Measurements from ENCODE around the gene RALGDS. TPM values are rescaled to one million over a fixed set of nuclear protein-coding genes. Genes with fewer than 3 reads are reported as not detected.

Gene RALGDS
- total RNA-seq, 2 experiments from 2014 or later, result 29.5 to 32.5 TPM

DNA sequence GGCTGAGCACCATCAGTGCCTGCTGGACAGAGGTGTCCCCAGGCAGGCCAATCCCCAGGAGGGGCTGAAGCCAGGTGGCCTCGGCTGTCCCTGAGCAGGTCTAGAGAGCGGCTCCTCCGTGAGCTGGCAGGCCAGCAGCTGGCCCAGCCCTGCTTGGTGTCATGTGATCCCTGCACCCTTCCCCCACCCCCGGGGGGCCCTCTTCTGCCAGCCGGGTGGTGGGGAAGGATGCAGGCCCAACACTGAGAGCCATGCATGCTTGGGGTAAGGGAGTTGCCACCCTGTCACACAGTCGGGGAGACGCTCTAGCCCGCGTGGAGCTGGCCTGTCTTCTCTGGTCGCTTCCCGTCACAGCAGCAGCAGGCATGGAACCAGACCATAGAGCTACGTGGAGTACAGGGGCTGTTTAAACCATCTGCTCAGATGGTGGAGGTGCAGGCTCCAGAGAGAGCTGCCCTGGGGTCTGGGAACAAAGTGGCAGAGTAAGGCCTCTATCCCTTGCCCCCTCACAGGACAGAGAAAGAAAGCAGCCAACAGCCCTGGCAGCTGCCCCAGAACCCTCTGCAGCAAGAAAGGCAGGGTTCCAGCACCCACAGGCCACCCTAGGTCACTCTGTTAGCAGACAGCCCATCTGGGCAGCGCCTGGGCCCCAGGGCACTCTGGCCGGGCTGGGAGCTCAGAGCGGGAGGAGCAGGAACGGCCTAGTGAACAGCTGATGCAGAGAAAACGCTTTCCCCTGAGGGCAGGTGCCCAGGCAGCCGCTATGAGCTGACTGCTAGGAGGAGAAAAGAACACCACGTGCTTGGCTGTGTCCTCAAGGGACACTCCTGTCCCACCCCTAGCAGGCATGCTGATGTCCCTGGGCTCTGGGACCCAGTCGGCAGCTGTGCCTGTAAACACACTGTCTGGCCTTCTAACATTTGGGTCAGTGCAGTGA, 6.8 kb downstream of the RALGDS start:
- Mint-ChIP-seq H3K36me3 (ENCODE audit: low read depth) (peaks cover 10% of the 10 kb centered on the region), H3K4me3 (no peak overlapping the region), H3K27me3 (ENCODE audit: low read depth) (no peaks in the 10 kb centered on the region), H3K4me1 (ENCODE audit: low read depth) (peaks cover 59% of the 10 kb centered on the region), H3K27ac (peak overlapping the region; percentile 78), H3K9me3 (no peaks in the 10 kb centered on the region)
- CTCF ChIA-PET, result interaction anchor here (1.1 to 7.2 kb wide), 3 partner anchors 17 to 31 kb away, joined by 3 to 85 read pairs (median 3); no protein-coding TSS in a partner anchor
- no peak for DNase-seq
- intact Hi-C loops (cut with micrococcal nuclease), result no loop called here

GRCh38 chr9:133113163-133113948, 7.7 kb downstream of the RALGDS start:
- H3K36me3 Mint-ChIP-seq (ENCODE audit: low read depth), result peaks cover 8% of the 10 kb centered on the region
- H3K27ac Mint-ChIP-seq, result peak overlapping the region; percentile 78
- intact Hi-C loops (cut with micrococcal nuclease), result no loop called here
- CTCF ChIA-PET, result interaction anchor here (0.6 to 7.2 kb wide), 2 partner anchors 11 to 32 kb away, joined by 3 to 85 read pairs; no protein-coding TSS in a partner anchor
- H3K4me1 Mint-ChIP-seq (ENCODE audit: low read depth), result peaks cover 54% of the 10 kb centered on the region
- H3K9me3 Mint-ChIP-seq, result no peaks in the 10 kb centered on the region
- H3K4me3 Mint-ChIP-seq, result no peak overlapping the region
- no peaks in the 10 kb centered on the region for H3K27me3 Mint-ChIP-seq (ENCODE audit: low read depth)
- DNase-seq, result peak; percentile 55

GRCh38 chr9:133112663-133113026, 8.4 kb downstream of the RALGDS start:
- DNase-seq, result peak; percentile 31
- CTCF ChIA-PET, result no interaction called here
- no peaks in the 10 kb centered on the region for H3K9me3 Mint-ChIP-seq
- intact Hi-C loops (cut with micrococcal nuclease), result no loop called here
- no peak overlapping the region for H3K4me3 Mint-ChIP-seq
- peaks cover 48% of the 10 kb centered on the region for H3K4me1 Mint-ChIP-seq (ENCODE audit: low read depth)
- peaks cover 10% of the 10 kb centered on the region for H3K36me3 Mint-ChIP-seq (ENCODE audit: low read depth)
- H3K27me3 Mint-ChIP-seq (ENCODE audit: low read depth), result no peaks in the 10 kb centered on the region
- peak overlapping the region; percentile 78 for H3K27ac Mint-ChIP-seq

DNA sequence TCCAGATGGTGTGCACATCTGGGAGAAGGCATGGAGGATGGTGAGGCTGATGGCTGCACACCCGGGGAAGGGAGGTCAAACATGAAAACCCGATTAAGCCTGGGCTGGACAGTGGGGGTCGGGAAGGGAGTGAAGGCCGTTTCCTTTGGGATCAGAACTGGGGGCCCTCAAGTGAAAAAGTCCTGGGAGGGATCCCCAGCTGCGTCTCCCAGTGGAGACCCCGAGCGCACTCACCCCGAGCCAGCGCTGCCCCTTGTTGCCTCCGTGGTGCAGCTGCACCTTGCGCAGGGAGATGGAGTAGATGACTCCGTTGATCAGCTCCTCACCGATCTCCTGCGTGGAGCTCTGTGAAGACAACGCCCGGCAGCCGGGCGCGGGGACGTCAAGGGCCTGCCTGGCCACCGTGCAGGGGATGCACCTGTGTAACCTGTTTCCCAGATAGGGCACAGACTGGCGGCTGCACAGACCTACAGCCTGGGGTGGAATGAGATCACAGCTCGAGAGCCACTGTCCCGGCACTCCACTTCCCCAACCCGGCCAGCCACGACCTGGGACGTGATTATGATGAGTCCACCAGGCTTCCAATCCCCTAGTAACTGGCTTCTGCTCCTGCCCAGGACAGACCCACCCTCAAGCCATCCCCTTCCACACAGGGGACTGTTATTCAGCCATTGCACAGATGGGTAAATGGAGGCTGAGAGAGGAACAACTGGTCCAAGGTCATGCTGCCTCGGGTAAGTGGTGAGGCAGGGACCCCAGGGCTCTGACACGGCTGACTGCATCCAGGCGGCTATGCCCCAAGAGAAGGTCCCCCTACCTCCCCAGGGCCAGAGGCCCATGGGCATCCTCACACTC, 9.0 kb downstream of the RALGDS start:
- no peak for DNase-seq
- H3K27me3 Mint-ChIP-seq (ENCODE audit: low read depth), result no peaks in the 10 kb centered on the region
- H3K36me3 Mint-ChIP-seq (ENCODE audit: low read depth), result peaks cover 10% of the 10 kb centered on the region
- no peak overlapping the region for H3K27ac Mint-ChIP-seq
- peaks cover 44% of the 10 kb centered on the region for H3K4me1 Mint-ChIP-seq (ENCODE audit: low read depth)
- intact Hi-C loops (cut with micrococcal nuclease), result no loop called here
- CTCF ChIA-PET, result interaction anchor here (3.2 kb wide), 1 partner anchor 32 kb away, joined by 11 read pairs; no protein-coding TSS in a partner anchor
- H3K9me3 Mint-ChIP-seq, result no peaks in the 10 kb centered on the region
- H3K4me3 Mint-ChIP-seq, result no peak overlapping the region

DNA sequence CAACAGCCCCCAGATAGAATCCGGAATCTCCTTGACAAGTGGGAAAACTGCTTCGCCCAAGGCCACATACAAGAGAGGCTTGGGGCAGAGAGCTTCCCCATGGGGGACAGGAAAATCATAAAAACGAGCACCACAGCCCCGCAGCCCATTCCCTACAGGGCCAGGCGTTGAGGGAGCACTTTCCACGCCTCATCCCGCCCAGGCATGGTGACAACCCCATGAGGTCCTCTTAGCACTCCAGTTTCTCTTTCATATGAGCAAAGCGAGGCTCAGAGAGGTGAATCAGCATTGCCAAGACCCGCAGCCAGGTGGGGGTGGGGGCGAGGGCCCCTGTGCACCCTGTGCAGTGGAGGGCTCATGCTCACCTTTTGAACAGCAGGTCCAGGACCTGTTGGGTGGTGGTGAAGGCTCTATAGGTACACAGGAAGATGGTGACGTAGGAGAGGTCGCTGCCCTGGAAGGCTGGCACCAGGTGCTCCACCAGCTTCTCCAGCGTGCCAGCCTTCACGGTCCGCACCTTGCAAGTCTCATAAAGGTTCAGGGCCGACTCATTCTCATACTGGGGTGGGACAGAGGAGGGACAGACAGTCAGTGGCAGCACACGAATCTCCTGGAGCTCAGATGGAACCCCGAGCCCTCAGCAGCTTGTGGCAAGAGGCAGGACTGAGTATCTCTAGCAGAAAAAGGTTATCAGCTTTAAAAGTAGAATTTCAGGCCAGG, 10.9 kb downstream of the RALGDS start:
- intact Hi-C loops (cut with micrococcal nuclease), result no loop called here
- Mint-ChIP-seq H3K4me1 (ENCODE audit: low read depth) (peaks cover 31% of the 10 kb centered on the region), H3K4me3 (no peak overlapping the region), H3K27me3 (ENCODE audit: low read depth) (no peaks in the 10 kb centered on the region), H3K9me3 (no peaks in the 10 kb centered on the region), H3K27ac (no peak overlapping the region), H3K36me3 (ENCODE audit: low read depth) (peaks cover 15% of the 10 kb centered on the region)
- DNase-seq, result no peak
- CTCF ChIA-PET, result interaction anchor here (0.7 to 3.2 kb wide), 3 partner anchors 9 to 49 kb away, joined by 3 to 11 read pairs (median 3); no protein-coding TSS in a partner anchor

- intact Hi-C loops (cut with micrococcal nuclease), result no loop called here
- CTCF ChIA-PET, result interaction anchor here (0.7 to 3.2 kb wide), 3 partner anchors 35 to 87 kb away, joined by 3 to 11 read pairs (median 10); no protein-coding TSS in a partner anchor
- peaks cover 18% of the 10 kb centered on the region for H3K36me3 Mint-ChIP-seq (ENCODE audit: low read depth)
- H3K27ac Mint-ChIP-seq, result no peak overlapping the region
- peaks cover 21% of the 10 kb centered on the region for H3K4me1 Mint-ChIP-seq (ENCODE audit: low read depth)
- H3K4me3 Mint-ChIP-seq, result no peak overlapping the region
- no peaks in the 10 kb centered on the region for H3K27me3 Mint-ChIP-seq (ENCODE audit: low read depth)
- DNase-seq, result no peak
- no peaks in the 10 kb centered on the region for H3K9me3 Mint-ChIP-seq
Measured at GRCh38 chr9:133108794-133109641, 12.0 kb downstream of the RALGDS start.

- Mint-ChIP-seq H3K9me3 (no peaks in the 10 kb centered on the region), H3K36me3 (ENCODE audit: low read depth) (peaks cover 19% of the 10 kb centered on the region), H3K4me3 (no peak overlapping the region), H3K27me3 (ENCODE audit: low read depth) (no peaks in the 10 kb centered on the region), H3K27ac (no peak overlapping the region), H3K4me1 (ENCODE audit: low read depth) (peaks cover 14% of the 10 kb centered on the region)
- CTCF ChIA-PET, result interaction anchor here (0.9 to 2.0 kb wide), 3 partner anchors 36 to 77 kb away, joined by 4 to 10 read pairs (median 4); no protein-coding TSS in a partner anchor
- intact Hi-C loops (cut with micrococcal nuclease), result no loop called here
- DNase-seq, result no peak
Measured at GRCh38 chr9:133107961-133108793, 12.9 kb downstream of the RALGDS start.

DNA sequence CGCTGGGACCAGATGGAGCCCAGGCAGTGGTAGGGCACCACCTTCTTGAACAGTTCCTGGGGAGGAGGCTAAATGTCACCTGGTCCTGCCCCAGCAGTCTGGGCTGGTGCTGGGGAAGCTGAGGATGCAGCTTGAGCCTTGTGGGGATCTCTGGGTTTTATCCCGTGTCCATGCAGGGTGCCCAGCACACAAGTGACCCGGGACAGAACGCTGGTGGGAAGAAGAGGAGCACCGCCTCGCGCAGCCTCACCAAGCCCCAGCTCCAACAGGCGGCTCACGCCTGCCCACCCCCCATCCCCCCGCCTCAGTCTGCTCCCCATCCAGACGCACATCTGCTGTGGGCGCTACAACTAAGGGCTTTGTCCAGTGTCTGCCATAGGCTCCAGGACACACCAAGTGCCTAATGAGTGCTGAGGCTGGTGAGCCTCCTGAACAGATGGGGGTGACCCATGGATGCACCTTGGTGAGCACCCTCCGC, 13.8 kb downstream of the RALGDS start:
- no peaks in the 10 kb centered on the region for H3K27me3 Mint-ChIP-seq (ENCODE audit: low read depth)
- H3K27ac Mint-ChIP-seq, result no peak overlapping the region
- CTCF ChIA-PET, result interaction anchor here (1.4 to 2.0 kb wide), 3 partner anchors 37 to 78 kb away, joined by 4 to 10 read pairs (median 6); no protein-coding TSS in a partner anchor
- H3K36me3 Mint-ChIP-seq (ENCODE audit: low read depth), result peaks cover 21% of the 10 kb centered on the region
- intact Hi-C loops (cut with micrococcal nuclease), result no loop called here
- no peak for DNase-seq
- H3K4me3 Mint-ChIP-seq, result no peak overlapping the region
- no peaks in the 10 kb centered on the region for H3K9me3 Mint-ChIP-seq
- peaks cover 7% of the 10 kb centered on the region for H3K4me1 Mint-ChIP-seq (ENCODE audit: low read depth)

DNA sequence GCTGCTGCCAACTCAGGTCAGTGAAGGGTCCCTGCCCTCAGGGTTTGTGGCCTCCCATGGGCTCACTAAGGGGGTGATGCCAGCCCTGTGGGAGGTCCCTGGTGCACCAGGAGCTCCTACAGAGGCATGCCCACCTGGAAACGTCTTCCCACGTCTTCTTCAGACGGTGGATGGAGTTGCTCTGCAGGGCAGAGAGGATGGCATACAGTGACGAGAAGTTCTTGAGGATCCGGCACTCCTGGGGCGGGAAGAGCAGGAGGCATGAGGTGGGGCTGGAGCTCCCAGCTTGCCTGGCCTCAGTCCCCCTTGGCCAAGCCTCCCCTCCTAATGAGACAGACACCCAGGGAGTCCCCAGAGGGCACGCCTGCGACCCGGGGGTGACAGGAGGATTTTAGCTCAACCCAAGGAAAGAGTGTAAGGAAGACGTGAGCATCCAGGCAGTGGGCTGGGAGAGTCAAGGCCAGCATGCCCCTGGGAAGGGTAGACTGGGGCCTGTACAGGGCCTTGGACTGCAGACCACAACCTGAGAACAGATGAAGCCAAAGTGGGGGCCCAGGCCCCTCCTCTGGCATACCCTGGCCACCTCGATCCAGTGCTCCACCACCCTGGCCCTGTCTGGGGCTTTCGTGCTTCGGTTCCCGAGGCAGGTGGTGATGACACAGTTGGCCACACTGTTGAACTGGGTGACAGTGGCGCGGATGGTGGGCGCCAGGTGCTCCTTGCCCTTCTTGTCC, 14.4 kb downstream of the RALGDS start:
- intact Hi-C loops (cut with micrococcal nuclease), result no loop called here
- Mint-ChIP-seq H3K36me3 (ENCODE audit: low read depth) (peaks cover 21% of the 10 kb centered on the region), H3K4me3 (no peak overlapping the region), H3K9me3 (no peaks in the 10 kb centered on the region), H3K27ac (no peak overlapping the region), H3K27me3 (ENCODE audit: low read depth) (no peaks in the 10 kb centered on the region), H3K4me1 (ENCODE audit: low read depth) (peaks cover 7% of the 10 kb centered on the region)
- CTCF ChIA-PET, result interaction anchor here (1.5 to 2.0 kb wide), 2 partner anchors 37 to 41 kb away, joined by 6 to 7 read pairs; no protein-coding TSS in a partner anchor
- no peak for DNase-seq
